Adipocyte (in vitro differentiated cells): ENCODE data around the gene BCLAF1.
"Not testable (repeated sequence)": the region's sequence is repeated elsewhere in the genome, so short reads cannot be mapped to it uniquely, and the experiment has no call there.

Source experiments
- DNase-seq: peaks from one replicate; pipeline ENCODE4 v3.0.0-alpha.2; 2015; ENCODE audit warnings: low read depth
- H3K27me3 ChIP-seq: replicated peaks from 2 replicates; pipeline ENCODE4 v1.7.0; 2013; ENCODE audit warnings: mild to moderate bottlenecking, low read length, moderate library complexity; ENCODE audit not compliant: control insufficient read depth, insufficient read depth
- H3K36me3 ChIP-seq: 2 replicates; pipeline ENCODE4 v1.7.0; 2013; ENCODE audit warnings: low read length, mild to moderate bottlenecking, moderate library complexity; ENCODE audit not compliant: control insufficient read depth, insufficient read depth, severe bottlenecking
- H3K4me1 ChIP-seq: 2 replicates; pipeline ENCODE4 v1.7.0; 2013; ENCODE audit warnings: mild to moderate bottlenecking, low read length, moderate library complexity; ENCODE audit not compliant: control insufficient read depth, insufficient read depth
- H3K4me3 ChIP-seq: 2 replicates; pipeline ENCODE4 v1.7.0; 2013; ENCODE audit warnings: mild to moderate bottlenecking, low read length, moderate library complexity
- H3K9ac ChIP-seq: 2 replicates; pipeline ENCODE4 v1.7.0; 2013; ENCODE audit warnings: mild to moderate bottlenecking, low read length, moderate library complexity
- H3K9me3 ChIP-seq: 2 replicates; pipeline ENCODE4 v1.7.0; 2013; ENCODE audit warnings: mild to moderate bottlenecking, low read length, moderate library complexity; ENCODE audit not compliant: control insufficient read depth

The BCLAF1 gene

DNA sequence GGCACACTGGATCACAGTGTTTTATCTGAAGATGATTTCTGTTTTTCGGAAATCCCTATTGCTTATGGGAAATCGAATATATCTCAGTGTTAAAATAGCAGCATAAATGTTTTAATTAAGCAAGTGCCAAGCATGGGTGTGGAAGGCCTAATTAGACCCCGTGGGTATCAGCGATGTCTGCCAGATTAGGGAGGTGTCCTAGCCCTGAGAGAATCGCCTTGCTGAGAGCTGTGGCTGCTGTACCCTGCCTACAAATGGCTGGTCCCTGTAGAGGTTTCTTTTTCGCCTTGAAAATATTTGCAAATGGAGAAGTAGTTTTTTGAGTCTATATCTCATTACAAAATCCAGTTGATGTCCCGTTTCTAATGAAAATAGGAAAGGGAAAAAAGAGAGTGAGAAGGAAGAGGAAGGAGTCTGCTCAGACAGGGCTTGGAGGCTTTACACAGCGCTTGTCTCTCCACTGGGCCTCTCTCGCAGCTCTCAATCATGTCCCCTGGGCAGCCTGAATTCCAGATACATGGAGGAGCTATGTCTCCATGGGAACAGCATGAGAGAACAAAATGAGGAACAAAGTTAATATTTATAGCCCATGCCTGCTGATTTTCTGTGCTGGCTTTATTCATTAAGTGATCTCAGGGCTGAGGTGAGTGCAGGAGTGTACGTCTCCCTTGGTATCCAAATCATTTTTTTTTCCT lies 35.2 kb upstream of the BCLAF1 start:
- no peaks in the 10 kb centered on the region for H3K27me3 ChIP-seq
- peak overlapping the region; percentile 46 for H3K4me3 ChIP-seq
- H3K9me3 ChIP-seq, result no peaks in the 10 kb centered on the region
- H3K36me3 ChIP-seq, result no peaks in the 10 kb centered on the region
- DNase-seq, result no peak
- peak overlapping the region; percentile 67 for H3K9ac ChIP-seq
- H3K4me1 ChIP-seq, result peaks cover 14% of the 10 kb centered on the region

DNA sequence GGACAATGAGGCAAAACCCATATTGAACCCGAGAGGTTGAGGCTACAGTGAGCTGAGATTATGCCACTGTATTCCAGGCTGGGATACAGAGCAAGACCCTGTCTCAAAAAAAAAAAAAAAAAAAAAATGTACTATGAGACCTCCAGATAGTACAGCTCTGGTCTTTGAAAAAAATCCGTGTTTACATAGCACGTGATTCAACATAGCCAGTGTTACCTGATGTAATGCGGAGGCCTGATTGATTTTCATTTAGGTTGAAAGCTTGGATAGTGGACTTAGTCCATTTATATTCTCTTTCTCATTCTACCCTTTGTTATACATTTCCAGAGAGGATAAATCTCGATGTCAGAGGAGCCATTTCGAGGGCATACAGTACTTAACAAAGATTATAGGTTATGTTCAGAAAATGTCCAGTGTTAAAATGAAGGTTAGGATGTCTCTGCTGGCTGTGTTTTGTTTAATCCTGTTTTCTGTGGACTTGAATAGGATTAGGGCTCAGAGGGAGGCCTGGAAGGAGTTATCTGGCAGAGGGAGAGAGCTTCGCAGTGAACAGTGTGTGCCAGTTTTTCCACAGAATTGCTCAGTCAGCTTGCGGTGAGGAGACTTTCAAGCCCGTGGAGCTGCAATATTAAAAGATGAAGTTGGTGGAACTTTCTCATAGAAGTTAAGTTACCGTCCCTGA lies 33.9 kb upstream of the BCLAF1 start:
- H3K9me3 ChIP-seq, result no peaks in the 10 kb centered on the region
- H3K4me1 ChIP-seq, result peaks cover 14% of the 10 kb centered on the region
- H3K9ac ChIP-seq, result peak overlapping the region; percentile 26
- peak; percentile 9 for DNase-seq
- H3K36me3 ChIP-seq, result no peaks in the 10 kb centered on the region
- H3K4me3 ChIP-seq, result no peak overlapping the region
- H3K27me3 ChIP-seq, result no peaks in the 10 kb centered on the region

- no peaks in the 10 kb centered on the region for H3K9me3 ChIP-seq
- no peaks in the 10 kb centered on the region for H3K36me3 ChIP-seq
- H3K9ac ChIP-seq, result no peak overlapping the region
- no peaks in the 10 kb centered on the region for H3K27me3 ChIP-seq
- peaks cover 6% of the 10 kb centered on the region for H3K4me1 ChIP-seq
- DNase-seq, result peak; percentile 34
- H3K4me3 ChIP-seq, result no peak overlapping the region
Observed at GRCh38 chr6:136319732-136320131, 30.1 kb upstream of the BCLAF1 start.

DNA sequence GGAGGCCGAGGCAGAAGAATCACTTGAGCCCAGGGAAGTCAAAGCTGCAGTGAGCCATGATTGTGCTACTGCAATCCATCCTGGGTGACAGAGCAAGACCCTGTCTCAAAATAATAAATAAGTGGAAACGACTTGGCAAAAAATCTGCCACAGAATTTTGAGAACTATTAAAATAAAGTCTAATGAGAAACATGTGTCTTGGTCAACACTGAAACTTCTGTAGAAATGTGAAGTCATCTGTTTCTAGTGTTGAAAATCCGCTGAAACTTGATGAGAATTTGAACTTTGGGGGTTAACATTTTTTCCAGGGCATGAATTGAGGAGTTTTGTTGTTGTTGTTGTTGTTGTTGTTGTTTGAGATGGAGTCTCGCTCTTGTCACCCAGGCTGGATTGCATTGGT lies 29.0 kb upstream of the BCLAF1 start:
- no peak overlapping the region for H3K9ac ChIP-seq
- no peaks in the 10 kb centered on the region for H3K9me3 ChIP-seq
- no peaks in the 10 kb centered on the region for H3K36me3 ChIP-seq
- no peaks in the 10 kb centered on the region for H3K27me3 ChIP-seq
- no peak overlapping the region for H3K4me3 ChIP-seq
- H3K4me1 ChIP-seq, result no peaks in the 10 kb centered on the region
- DNase-seq, result peak; percentile 68

DNA sequence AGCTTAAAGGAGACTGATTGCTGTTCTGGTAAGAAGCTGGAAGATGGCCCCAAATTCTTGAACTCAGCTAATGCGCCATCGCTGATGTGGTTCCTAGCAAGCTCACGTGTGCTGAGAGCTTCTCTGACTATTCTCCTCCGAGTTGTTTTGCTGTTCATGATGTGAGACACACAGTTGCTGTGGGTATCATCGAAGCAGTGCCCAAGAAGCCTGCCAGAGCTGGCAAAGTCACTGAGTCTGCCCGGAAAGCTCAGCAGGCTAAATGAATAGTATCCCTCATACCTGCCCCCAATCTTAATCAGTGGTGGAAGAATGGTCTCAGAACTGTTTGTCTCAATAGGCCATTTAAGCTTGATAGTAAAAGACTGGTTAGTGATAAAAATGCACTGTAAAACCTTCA lies 28.3 kb upstream of the BCLAF1 start:
- Histone ChIP-seq H3K36me3 (no peaks in the 10 kb centered on the region), H3K9me3 (no peaks in the 10 kb centered on the region), H3K4me3 (no peak overlapping the region), H3K4me1 (no peaks in the 10 kb centered on the region), H3K27me3 (no peaks in the 10 kb centered on the region), H3K9ac (no peak overlapping the region)
- DNase-seq, result no peak

DNA sequence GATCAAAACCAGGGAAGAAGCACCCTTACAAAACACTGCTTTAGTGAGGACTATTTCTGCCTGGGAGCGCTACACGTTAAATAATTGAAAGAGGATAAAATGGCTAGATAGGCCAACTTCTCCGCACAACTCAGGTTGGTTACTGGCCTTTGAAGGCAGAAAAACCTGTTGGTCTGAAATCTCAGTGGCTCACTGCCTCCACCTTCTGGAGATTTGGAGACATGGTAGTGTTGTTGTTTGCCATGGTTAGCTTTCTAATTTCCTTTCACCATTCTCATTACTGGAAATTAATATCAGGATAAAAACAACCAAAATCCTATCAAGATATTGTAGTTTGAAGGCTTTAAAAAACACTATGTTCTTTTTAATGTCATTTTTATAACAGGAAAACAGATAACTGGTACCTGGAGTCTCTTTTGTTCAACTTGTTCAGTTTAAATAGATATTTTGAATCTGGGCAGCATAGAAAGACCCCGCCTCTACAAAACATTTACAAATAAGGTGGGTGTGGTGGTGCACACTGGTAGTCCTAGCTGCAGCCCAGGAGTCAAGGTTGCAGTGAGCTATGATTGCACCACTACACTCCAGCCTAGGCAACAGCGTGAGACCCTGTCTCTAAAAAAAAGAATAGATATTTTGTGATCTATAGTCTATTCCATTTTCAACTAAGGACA lies 27.5 kb upstream of the BCLAF1 start:
- H3K4me3 ChIP-seq, result no peak overlapping the region
- no peaks in the 10 kb centered on the region for H3K9me3 ChIP-seq
- H3K4me1 ChIP-seq, result no peaks in the 10 kb centered on the region
- H3K27me3 ChIP-seq, result no peaks in the 10 kb centered on the region
- no peak overlapping the region for H3K9ac ChIP-seq
- peak; percentile 83 for DNase-seq
- H3K36me3 ChIP-seq, result no peaks in the 10 kb centered on the region

DNA sequence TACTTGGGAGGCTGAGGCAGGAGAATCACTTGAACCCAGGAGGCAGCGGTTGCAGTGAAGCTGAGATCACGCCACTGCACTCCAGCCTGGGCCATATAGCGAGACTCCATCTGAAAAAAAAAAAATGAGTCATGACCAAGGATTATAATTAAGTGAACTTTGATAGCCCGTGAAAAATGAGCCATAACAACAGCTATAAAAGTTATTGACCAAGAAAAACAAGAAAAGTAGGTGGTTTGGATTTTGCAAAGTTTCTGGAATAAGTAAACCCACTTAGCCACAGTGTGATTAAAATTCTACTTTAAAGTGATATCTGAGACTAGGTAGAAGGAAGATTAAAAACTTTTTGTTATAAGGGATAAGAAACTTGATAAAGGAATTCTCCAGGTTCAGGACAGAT lies 25.9 kb upstream of the BCLAF1 start:
- DNase-seq, result no peak
- H3K4me3 ChIP-seq, result no peak overlapping the region
- no peaks in the 10 kb centered on the region for H3K9me3 ChIP-seq
- H3K27me3 ChIP-seq, result no peaks in the 10 kb centered on the region
- no peaks in the 10 kb centered on the region for H3K36me3 ChIP-seq
- no peak overlapping the region for H3K9ac ChIP-seq
- no peaks in the 10 kb centered on the region for H3K4me1 ChIP-seq

DNA sequence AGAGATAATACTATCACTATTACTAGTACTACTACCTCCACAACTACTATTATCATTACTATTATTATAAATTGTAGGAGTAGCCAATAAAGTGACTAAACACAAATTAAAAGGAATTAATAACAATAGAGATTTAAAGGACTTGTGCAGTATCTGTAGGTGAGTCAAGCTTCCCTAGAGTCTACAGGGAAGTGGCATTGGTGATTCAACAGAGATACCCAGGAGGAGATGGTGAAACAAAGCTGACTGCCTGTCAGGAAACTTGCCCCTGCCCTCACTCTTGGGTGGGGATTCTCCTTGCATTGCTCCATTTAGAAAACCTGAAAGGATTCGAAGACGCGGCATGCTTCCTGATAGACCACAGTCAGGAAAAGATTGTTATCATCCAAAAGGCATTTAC lies 23.3 kb upstream of the BCLAF1 start:
- H3K4me1 ChIP-seq, result no peaks in the 10 kb centered on the region
- no peaks in the 10 kb centered on the region for H3K36me3 ChIP-seq
- DNase-seq, result no peak
- no peaks in the 10 kb centered on the region for H3K27me3 ChIP-seq
- no peak overlapping the region for H3K4me3 ChIP-seq
- H3K9me3 ChIP-seq, result no peaks in the 10 kb centered on the region
- no peak overlapping the region for H3K9ac ChIP-seq

DNA sequence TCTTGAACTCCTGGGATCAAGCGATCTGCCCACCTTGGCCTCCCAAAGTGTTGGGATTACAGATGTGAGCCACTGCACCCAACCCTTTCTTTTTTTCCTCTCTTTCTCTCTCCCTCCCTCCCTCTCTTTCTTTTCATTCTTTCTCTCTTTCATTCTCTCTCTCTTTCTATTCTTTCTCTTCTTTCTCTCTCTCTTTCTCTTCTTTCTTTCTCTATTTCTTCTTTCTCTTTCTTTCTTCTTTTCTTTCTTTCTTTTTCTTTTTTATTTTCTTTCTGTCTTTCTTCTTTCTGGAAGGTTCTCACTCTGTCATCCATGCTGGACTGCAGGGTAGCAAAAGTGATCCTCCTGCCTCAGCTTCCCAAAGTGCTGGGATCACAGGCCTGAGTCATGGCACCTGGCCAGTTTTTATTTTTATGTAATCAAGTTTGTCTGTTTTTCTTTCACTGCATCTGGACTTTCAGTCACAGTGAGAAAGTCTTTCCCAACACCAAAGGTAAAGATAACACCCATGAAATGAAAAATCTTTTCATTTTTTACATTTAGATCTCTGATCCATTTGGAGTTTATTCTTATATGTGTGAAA lies 20.2 kb upstream of the BCLAF1 start:
- no peaks in the 10 kb centered on the region for H3K27me3 ChIP-seq
- H3K9ac ChIP-seq, result no peak overlapping the region
- no peaks in the 10 kb centered on the region for H3K4me1 ChIP-seq
- no peak overlapping the region for H3K4me3 ChIP-seq
- no peak for DNase-seq
- H3K9me3 ChIP-seq, result no peaks in the 10 kb centered on the region
- H3K36me3 ChIP-seq, result no peaks in the 10 kb centered on the region

DNA sequence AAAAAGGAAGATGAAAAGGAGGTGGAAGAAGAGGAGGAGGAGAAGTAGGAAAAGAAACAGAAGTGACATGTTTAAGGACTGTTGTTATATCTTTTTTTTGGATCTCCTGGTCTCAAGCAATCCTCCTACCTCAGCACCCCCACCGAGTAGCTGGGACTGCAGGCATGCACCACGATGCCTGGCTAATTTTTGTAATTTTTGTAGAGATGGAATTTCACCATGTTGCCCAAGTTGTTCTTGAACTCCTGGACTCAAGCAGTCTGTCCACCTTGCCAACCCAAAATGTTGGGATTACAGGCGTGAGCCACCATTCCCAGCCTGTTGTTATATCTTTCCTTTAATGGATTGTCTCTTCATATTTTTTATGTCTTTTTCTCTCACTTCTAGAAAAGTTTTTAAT lies 19.5 kb upstream of the BCLAF1 start:
- Histone ChIP-seq H3K27me3 (no peaks in the 10 kb centered on the region), H3K36me3 (no peaks in the 10 kb centered on the region)

GRCh38 chr6:136308469-136308868 lies 18.8 kb upstream of the BCLAF1 start:
- not testable (repeated sequence) for H3K9me3 ChIP-seq, H3K4me3 ChIP-seq, H3K36me3 ChIP-seq, DNase-seq, H3K9ac ChIP-seq, H3K4me1 ChIP-seq, H3K27me3 ChIP-seq

More for the DNA sequence above, 19.5 kb upstream of the BCLAF1 start:
- H3K9me3 ChIP-seq, result no peaks in the 10 kb centered on the region
- H3K4me1 ChIP-seq, result no peaks in the 10 kb centered on the region
- no peak overlapping the region for H3K9ac ChIP-seq
- no peak overlapping the region for H3K4me3 ChIP-seq
- DNase-seq, result no peak
